GM21515 (cell line): ENCODE results near the gene SLC30A1.
"Not testable (repeated sequence)": the region's sequence is repeated elsewhere in the genome, so short reads cannot be mapped to it uniquely, and the experiment has no call there.

ENCODE experiments used
- ATAC-seq: cut with Tn5 transposase; IDR thresholded peaks from one replicate; pipeline ENCODE4 v1.9.1; 2021; ENCODE audit not compliant: unreplicated experiment

The SLC30A1 gene, protein sequence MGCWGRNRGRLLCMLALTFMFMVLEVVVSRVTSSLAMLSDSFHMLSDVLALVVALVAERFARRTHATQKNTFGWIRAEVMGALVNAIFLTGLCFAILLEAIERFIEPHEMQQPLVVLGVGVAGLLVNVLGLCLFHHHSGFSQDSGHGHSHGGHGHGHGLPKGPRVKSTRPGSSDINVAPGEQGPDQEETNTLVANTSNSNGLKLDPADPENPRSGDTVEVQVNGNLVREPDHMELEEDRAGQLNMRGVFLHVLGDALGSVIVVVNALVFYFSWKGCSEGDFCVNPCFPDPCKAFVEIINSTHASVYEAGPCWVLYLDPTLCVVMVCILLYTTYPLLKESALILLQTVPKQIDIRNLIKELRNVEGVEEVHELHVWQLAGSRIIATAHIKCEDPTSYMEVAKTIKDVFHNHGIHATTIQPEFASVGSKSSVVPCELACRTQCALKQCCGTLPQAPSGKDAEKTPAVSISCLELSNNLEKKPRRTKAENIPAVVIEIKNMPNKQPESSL

DNA sequence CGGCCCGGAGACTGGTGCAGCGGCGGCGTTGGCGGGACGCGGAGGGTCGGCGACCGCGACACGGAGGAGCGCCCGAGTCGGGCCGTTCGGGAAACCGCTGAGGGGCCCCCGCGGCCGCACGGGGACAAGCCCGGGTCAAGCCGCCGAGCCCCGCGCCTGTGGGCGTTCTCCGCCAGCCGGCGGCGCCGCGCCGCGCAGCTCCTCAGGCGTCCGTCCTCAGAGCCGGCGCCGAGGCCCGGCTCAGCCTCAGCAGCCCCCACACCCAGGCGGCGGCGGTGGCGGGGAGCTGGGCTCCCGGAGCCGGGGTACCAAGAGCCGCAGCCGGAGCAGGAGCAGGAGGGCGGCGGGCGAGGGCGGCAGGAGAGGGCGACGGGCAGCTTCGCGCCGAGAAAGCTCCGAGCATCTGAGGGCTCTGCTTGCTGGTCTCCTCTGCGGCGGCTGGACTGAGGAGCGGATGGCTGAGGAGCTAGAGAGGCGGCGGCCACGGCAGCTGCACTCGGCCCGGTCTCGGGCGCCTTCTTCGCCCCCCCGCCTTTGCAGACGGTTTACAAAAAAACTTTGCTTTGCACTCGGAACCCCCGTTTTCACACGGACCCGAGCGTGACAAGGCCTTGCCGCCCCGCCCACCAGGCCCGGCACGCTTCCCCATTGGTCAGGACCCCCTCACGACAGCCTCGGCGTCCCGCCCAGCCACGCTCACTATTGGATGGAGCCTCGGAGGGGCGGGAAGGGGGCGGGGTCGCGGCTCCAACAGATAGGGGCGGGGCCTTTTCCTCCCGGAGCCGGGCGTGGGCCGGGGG, at the start of gene SLC30A1:
TSS of gene SLC30A1 (minus strand) at position 522 of the 800 bp plus-strand sequence. CDS start 549 bp downstream, outside the sequence.
- peak; percentile 81 for ATAC-seq

DNA sequence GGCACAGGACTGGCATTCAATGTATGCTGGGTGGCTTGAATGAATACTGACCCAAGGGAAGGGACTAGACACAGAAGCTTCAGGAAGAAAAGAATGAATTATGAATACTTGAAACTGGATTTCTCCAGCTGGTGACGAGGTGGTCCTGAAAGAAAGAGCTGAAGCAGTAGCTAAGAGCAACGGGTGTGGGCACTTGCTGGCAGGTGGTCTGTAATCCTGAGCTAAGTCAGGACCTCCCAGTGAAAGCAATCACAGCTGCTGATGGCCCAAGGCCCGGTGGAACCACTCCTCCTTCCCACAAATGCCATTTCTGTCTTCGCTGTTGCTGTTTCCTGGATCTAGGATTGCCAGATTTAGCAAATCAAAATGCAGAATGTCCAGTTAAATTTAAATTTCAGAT, 49.5 kb upstream of the SLC30A1 start:
- no peak for ATAC-seq

DNA sequence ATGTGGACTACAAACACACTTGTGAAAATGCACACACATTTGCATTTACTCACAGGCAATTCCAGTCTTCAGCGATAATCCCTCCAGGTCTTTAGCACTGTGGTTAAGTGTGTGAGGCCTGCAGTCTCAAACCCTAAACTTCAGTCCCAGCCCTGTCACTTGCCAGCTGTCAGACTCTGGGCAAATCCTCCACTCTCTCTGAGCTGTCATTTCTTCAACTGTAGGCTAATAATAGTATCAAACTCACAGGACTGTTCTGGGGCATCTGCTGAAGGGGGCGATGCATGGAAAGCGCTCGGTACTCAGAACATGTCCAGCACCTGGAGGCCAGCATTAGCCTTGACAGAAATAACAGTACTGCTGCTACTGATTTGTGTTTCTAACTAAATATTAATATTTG, 48.3 kb upstream of the SLC30A1 start:
- ATAC-seq, result no peak

DNA sequence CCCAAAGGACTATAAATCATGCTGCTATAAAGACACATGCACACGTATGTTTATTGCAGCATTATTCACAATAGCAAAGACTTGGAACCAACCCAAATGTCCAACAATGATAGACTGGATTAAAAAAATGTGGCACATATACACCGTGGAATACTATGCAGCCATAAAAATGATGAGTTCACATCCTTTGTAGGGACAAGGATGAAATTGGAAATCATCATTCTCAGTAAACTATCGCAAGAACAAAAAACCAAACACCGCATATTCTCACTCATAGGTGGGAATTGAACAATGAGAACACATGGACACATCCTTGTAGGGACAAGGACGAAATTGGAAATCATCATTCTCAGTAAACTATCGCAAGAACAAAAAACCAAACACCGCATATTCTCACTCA, 46.9 kb upstream of the SLC30A1 start:
- not testable (repeated sequence) for ATAC-seq

DNA sequence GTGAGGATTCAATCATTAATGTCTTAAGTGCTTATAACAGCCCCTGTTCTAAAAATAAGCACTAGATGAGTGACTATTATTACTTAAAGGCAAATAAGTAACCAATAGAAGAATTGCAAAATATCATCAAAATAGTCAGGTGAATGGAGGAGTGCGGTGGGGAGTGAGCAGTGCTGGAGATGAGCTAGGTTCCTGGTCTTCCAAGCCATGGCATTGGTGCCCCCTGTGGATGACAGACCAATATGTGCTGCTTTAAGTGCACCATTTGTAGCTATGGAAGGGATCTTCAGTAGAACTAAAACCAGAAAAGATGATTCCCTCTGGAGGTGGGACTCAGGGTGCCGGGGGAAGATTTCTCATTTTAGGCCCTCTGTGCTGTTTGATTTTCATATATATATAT, 46.1 kb upstream of the SLC30A1 start:
- ATAC-seq, result no peak

DNA sequence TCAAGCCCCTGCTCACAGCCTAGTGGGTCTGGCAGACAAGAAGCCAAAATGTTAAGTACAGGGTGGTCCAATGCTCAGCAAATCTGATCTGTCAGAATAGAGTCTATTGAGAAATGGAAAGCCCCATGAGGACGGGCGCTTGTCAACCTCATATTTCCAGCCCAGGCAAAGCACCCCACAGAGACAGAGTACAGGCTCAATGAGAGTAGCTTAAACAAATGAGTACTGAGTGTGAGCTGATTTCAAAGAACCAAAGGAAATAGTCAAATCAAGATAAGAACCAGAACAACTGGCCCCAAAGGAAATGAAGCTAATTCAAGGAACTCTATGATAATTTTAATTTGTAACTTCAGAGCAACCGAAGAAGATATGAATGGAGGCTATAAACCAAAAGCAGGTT, 44.6 kb upstream of the SLC30A1 start:
- ATAC-seq, result no peak

DNA sequence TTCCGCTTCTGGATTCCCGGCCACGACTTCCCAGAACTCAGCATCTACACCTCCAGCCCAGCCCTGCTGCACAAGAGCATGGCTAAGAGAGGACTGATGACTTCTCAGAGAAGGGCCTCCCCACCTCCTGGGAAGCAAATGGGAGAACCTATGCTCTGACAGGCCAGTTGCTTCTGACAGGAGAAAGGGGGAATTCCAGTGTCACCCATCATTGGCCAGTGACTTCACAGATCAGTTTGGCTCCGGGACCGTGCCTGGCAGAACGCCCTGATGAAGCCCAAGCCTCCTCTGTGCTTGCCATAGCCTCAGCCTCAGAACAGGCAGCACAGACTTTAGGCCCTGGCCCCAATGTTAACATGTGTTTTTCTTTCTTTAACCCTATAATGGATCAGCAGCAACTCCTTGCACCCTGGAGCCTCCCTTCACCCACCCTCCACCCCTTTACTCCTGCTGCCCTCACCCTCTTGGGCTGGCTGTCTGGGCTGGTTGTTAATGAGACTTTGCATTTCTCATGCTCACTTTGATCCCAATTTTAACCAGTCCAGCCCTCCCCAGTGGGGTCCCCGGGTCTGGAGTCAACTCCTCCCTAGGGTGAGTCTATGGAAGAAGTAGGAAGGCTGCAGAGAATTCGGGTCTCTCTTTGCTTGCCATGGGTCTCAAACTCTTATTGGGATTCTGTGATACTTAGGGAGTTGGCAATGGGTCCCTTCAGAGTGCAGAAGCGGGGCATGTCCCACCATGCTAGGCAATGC, 42.7 kb upstream of the SLC30A1 start:
- ATAC-seq, result no peak

DNA sequence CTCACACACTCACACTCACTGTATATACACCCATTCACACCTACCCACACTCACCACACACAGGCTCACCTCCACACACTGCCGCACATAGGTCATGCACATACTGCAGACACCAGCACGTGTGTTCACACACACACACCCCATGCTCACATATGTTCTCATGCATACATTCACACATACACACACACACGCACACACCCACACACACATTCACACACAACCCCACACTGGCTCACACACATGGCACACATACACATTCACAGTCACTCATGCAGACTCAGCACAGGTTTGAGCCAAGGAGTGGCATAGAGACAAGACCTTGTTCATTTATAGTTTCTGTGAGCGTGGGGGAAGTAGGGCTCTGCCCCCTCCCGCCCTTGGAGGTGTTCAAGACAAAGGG, 41.1 kb upstream of the SLC30A1 start:
- ATAC-seq, result no peak

DNA sequence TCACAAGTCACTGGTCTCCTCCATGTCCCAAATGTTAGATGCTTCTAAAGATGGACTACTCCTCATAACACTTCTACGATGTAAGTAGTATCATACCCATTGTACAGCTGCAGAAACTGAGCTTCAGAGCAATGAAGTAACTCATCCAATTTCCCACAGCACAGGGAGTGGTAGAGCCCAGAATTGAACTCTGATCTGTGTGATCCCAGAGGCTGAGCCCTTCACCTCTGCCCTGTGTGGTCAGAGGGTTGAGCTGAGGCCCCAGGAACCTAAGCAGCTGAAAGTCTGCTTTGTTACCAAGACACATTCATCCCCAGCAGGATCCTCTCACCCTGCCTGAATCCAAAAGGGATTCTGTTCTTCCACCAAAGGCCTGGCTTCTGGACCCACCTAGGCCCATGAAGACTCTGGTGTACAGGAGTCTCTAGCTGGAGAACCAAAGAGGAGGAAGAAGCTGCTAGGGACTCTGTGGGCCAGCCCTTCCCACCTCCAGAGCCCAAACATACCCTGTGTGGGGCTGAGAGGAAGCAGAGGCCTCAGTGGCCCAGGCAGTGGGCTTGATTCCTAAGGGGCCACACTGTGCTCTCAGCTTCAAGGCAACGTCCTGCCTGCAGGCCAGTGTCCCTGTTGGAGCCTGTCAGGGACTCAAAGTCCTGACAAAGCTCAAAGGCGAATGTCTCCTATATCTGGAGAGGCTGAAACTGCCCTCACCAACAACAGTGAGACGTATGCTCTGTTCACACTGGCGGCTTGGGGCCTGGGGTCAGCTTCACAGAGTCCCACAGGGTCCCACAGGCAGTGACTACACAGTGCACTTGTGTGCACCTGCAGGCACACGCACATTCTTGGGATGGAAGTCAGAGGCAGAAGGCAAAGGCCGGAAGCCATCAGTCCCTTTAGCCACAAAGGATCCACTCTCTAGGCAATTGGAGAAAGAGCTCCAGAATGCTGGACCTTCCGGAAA, 40.4 kb upstream of the SLC30A1 start:
- no peak for ATAC-seq

DNA sequence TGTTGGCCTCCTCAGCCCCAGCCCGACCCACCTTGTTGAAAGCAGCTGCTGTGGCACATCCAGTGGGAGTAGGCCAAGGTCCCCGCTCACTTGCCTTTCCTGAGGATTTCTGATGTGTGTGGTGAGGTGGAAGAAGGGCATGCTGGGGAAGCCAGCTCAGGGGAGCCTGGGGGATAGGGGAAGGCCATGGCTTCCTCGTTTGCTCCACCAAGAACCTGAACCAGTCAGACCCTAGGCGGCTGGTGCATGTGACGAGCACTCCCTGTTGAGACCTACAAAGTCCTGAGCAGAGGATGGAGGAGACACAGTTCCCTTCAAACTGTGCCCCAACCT, 38.0 kb upstream of the SLC30A1 start:
- no peak for ATAC-seq

DNA sequence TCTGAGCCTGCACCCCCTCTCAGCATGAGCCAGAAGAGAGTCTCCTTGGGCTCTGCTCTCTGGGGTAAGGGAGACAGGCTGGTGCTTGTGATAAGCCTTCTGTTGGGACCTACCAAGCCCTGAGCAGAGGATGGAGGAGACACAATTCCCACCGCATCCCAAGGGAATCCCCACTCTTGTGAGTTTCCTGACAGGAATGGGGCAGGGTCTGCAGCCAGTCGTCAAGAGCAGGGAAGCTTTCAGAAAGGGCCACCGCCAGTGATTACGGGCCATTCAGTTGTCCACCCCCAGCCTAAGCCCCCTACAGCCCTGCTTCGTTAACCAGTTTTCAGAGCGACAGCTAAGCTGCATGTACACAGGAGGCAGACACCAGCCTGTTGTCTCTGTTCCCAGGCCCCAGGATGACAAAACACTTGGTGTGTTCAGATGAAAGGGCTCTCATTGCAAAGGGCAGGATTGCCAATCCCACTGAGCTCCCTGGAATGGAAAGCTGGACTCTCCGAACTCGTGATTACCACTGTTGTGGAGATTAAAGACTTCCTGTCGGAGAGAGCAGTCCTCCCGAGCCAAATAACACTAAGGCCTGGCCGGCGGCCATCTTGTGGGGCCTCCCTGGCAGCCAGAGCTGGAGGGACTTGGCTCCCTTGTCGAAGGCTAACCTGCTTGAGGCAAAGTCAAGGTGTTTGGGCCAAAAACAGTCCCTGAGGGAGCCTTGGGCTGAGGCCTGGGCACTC, 37.4 kb upstream of the SLC30A1 start:
- ATAC-seq, result no peak

DNA sequence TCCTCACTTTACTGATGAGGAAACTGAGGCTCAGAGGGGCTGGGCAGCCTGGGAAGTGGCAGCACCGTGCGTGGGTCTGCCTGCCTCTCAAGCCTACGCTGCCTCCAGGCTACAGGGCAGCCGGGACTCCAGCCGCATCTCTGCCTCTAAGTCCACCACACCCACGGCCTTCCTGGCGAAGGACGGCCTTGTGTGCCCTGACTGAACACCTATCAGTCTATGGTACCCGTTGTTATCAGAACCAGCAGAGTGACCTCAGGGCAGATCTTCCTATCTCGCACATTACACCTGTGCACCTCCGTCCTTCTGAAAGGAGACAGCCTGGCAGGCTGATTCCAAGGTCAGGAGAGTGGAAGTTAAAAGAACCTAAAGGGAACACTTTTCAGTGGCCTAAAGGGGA, 35.7 kb upstream of the SLC30A1 start:
- ATAC-seq, result no peak

DNA sequence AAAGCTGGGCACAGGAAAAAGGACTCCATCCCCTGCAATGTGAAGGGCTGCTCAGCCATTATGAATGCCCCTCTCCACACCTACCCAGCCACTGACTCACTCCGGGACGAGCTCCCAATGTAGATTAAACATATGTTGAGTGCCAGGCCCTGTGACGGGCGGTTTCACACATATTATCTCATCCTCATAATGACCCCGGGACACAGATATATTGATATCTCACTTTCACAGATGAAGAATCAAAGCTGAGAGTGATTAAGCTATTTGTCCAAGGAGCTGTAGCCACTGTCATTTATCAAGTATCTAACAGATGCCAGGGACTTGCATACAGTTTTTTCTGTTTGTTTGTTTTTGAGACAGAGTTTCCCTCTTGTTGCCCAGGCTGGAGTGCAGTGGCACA, 35.0 kb upstream of the SLC30A1 start:
- no peak for ATAC-seq

DNA sequence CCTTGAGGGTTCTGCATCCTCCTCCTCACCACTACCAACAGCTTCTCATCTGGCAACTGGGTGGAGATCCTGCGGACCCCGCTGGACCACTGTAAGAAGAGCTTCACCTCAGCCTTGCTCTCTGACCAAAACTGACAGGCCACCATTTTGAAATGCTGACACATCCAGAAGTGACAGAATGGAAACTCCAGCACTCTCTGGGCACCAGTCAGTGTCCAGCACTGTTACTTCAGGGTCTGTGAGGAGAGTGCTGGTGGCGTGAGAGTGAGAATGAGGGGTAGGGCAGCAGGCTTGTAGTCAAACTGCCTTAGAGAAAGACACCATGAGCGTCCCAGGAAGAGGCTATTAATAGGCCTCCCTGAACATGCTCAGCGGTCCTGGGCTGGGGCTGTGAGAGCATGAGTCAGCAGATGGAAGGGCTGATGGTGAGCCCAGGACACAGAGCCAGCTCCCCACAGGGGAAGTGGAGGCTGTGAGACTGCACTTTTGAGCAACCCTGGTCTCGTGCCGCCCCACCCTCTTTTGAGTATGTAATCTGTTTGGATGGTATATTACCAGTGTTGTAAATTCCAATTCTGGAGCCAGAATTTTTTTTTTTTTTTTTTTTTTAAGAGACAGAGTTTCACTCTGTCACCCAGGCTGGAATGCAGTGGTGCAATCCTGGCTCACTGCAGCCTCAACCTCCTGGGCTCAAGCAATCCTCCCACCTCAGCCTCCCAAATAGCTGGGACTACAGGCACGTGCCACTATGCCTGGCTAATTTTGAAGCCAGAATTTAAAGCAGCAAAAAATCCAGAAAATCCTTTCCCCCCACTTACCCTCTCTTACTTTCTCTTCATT, 34.4 kb upstream of the SLC30A1 start:
- no peak for ATAC-seq

DNA sequence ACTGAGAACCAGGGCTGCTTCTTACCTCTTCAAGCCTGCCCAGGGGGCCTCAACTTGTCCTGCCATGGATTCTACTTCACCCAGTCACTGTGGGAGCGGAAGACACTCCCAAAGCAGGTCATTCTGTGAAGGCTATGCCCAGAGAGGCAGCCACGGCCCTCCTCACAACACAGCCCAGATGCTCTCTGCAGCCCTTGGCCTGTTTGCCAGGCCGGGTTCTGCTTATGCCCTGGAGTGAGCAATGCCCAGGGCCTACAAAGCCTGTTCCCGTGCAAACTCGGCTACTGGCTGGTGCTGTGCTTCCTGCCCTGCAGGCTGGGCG, 33.8 kb upstream of the SLC30A1 start:
- no peak for ATAC-seq

DNA sequence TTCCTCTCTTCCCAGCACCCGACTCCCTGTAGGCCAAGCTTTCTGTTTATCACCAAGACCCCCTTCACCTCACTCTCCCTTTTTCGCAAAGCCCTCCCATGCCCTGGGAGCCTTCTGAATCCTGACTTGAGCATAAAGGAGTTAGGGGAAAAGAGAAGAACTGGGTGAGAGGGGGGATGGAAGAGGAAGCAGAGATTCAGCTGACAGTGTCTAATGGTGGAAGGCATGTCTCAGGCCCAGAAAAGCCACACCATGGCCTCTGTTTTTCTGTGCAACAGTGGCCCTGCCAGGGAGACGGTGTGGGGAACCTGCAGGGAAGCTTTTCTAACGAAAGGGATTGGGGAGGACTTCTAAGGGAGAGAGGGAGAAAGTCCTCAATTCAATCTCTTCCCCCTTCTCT, 32.9 kb upstream of the SLC30A1 start:
- ATAC-seq, result no peak

DNA sequence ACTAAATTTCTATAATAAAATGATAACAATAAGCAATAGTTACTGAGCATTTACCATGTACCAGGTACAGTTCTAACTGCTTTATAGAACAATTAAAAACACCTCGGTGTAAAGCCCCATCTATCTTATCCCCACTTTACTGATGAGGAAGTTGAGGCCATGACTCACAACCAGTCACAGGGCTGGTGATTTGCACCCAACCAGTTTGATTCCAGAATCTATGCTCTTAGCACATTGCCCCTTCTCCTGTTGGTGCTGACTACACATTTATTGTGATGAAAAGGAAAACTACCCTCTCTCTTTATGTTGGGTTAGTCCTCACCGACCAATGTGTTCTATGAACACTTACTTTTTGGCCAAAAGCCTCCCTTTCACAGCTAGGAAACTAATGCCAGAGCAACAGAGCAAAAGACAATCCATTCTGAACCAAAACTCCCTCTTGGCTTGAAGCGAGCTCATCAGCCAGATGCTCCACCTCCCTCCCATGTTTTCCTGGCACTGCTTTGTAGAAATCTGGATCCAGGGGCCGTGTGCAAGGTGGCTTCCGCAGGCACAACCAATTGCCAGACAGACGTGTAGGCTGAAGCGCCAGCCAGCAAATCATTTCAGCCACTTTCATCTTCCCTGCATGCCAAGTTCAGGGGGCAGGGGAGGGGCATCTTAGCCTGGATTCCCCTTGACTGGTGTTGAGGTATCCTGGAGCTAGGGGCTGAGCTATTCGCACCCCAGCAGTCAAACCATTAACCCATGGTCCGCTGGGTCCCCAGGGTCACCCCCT, 32.0 kb upstream of the SLC30A1 start:
- ATAC-seq, result no peak
